ENCODE measurements around the gene HDAC4.
"Not testable (repeated sequence)": the region's sequence is repeated elsewhere in the genome, so short reads cannot be mapped to it uniquely, and the experiment has no call there.

The HDAC4 gene

GRCh38 chr2:239400596-239401066 is at the start of gene HDAC4:
TSS of gene HDAC4 (minus strand) at chr2:239401020. CDS start at chr2:239352699, 48,321 bp downstream.
- in situ Hi-C loops (cut with MboI; ENCODE audit: low pct_unique_long_range_greater_than_20kb, low sequenced_read_pairs, unreplicated experiment), result no loop called here
- no peak for DNase-seq (ENCODE audit: low spot score)
- TF ChIP-seq CTCF (IDR thresholded peaks at IDR 0.05; ENCODE audit: extremely low read depth, insufficient read depth, missing control alignments), result no peak

GRCh38 chr2:239449468-239449867 is 48.6 kb upstream of the HDAC4 start:
- DNase-seq (ENCODE audit: low spot score); in situ Hi-C loops (cut with MboI; ENCODE audit: low pct_unique_long_range_greater_than_20kb, low sequenced_read_pairs, unreplicated experiment): not testable (repeated sequence)

GRCh38 chr2:239445771-239446524 is 45.1 kb upstream of the HDAC4 start:
- in situ Hi-C loops (cut with MboI; ENCODE audit: low pct_unique_long_range_greater_than_20kb, low sequenced_read_pairs, unreplicated experiment), result no loop called here
- no peak for DNase-seq (ENCODE audit: low spot score)
- no peak for TF ChIP-seq CTCF (IDR thresholded peaks at IDR 0.05; ENCODE audit: extremely low read depth, insufficient read depth, missing control alignments)

- no peak for DNase-seq (ENCODE audit: low spot score)
- TF ChIP-seq CTCF (IDR thresholded peaks at IDR 0.05; ENCODE audit: extremely low read depth, insufficient read depth, missing control alignments), result no peak
- in situ Hi-C loops (cut with MboI; ENCODE audit: low pct_unique_long_range_greater_than_20kb, low sequenced_read_pairs, unreplicated experiment), result no loop called here
These were observed 44.1 kb upstream of the HDAC4 start for GRCh38 chr2:239444626-239445577.

- no peak for TF ChIP-seq CTCF (IDR thresholded peaks at IDR 0.05; ENCODE audit: extremely low read depth, insufficient read depth, missing control alignments)
- DNase-seq (ENCODE audit: low spot score), result no peak
- in situ Hi-C loops (cut with MboI; ENCODE audit: low pct_unique_long_range_greater_than_20kb, low sequenced_read_pairs, unreplicated experiment), result no loop called here
These were observed 43.1 kb upstream of the HDAC4 start for GRCh38 chr2:239443666-239444567.

- DNase-seq (ENCODE audit: low spot score), result no peak
- in situ Hi-C loops (cut with MboI; ENCODE audit: low pct_unique_long_range_greater_than_20kb, low sequenced_read_pairs, unreplicated experiment), result no loop called here
- TF ChIP-seq CTCF (IDR thresholded peaks at IDR 0.05; ENCODE audit: extremely low read depth, insufficient read depth, missing control alignments), result no peak
These were observed 42.3 kb upstream of the HDAC4 start for GRCh38 chr2:239443102-239443620.

Data from GM13977 (cell line).